GM19395 (cell line): ENCODE results near the gene TOM1L2.
"Not testable (repeated sequence)": the region's sequence is repeated elsewhere in the genome, so short reads cannot be mapped to it uniquely, and the experiment has no call there.

Source experiments
- ATAC-seq: cut with Tn5 transposase; IDR thresholded peaks from one replicate; pipeline ENCODE4 v1.9.1; 2021; ENCODE audit warnings: mild to moderate bottlenecking, moderate library complexity; ENCODE audit not compliant: unreplicated experiment

The TOM1L2 gene

GRCh38 chr17:17995887-17996286 is 23.7 kb upstream of the TOM1L2 start:
- not testable (repeated sequence) for ATAC-seq

GRCh38 chr17:17994271-17995069 is 22.3 kb upstream of the TOM1L2 start:
- ATAC-seq, result no peak

- no peak for ATAC-seq
Observed at GRCh38 chr17:17993852-17994251, 21.7 kb upstream of the TOM1L2 start.

- ATAC-seq, result no peak
Observed at GRCh38 chr17:17993366-17993765, 21.2 kb upstream of the TOM1L2 start.

- ATAC-seq, result no peak
Observed at GRCh38 chr17:17990282-17990681, 18.1 kb upstream of the TOM1L2 start.

- ATAC-seq, result no peak
Observed at GRCh38 chr17:17989618-17990017, 17.4 kb upstream of the TOM1L2 start.

GRCh38 chr17:17989081-17989480 is 16.9 kb upstream of the TOM1L2 start:
- ATAC-seq, result no peak

- ATAC-seq, result no peak
Observed at GRCh38 chr17:17988427-17988945, 16.3 kb upstream of the TOM1L2 start.

- no peak for ATAC-seq
Observed at GRCh38 chr17:17987901-17988300, 15.7 kb upstream of the TOM1L2 start.

- ATAC-seq, result no peak
Observed at GRCh38 chr17:17987187-17987896, 15.1 kb upstream of the TOM1L2 start.

GRCh38 chr17:17985555-17985954 is 13.4 kb upstream of the TOM1L2 start:
- ATAC-seq, result no peak

- ATAC-seq, result no peak
Observed at GRCh38 chr17:17985153-17985552, 13.0 kb upstream of the TOM1L2 start.

GRCh38 chr17:17983776-17984175 is 11.6 kb upstream of the TOM1L2 start:
- no peak for ATAC-seq

- ATAC-seq, result no peak
Observed at GRCh38 chr17:17983376-17983775, 11.2 kb upstream of the TOM1L2 start.

- no peak for ATAC-seq
Observed at GRCh38 chr17:17982801-17983200, 10.6 kb upstream of the TOM1L2 start.

- no peak for ATAC-seq
Observed at GRCh38 chr17:17981330-17981729, 9.1 kb upstream of the TOM1L2 start.

- ATAC-seq, result no peak
Observed at GRCh38 chr17:17979778-17980177, 7.6 kb upstream of the TOM1L2 start.

GRCh38 chr17:17978481-17979424 is 6.6 kb upstream of the TOM1L2 start:
- no peak for ATAC-seq

GRCh38 chr17:17976931-17977570 is 4.9 kb upstream of the TOM1L2 start:
- no peak for ATAC-seq

GRCh38 chr17:17975436-17975835 is 3.2 kb upstream of the TOM1L2 start:
- ATAC-seq, result no peak

- no peak for ATAC-seq
Observed at GRCh38 chr17:17972952-17973254, 703 bp upstream of the TOM1L2 start.
